Transverse colon (tissue), 4 donors: ENCODE measurements around the gene DBH. TPM values are rescaled to one million over a fixed set of nuclear protein-coding genes. Genes with fewer than 3 reads are reported as not detected.

ENCODE experiments used
- DNase-seq: peaks from one replicate; pipeline ENCODE4 v3.0.0-alpha.2; 2019
- H3K27ac ChIP-seq, 4 donors: fragments of 200-600 bp; sonication (generic); 2 replicates each; pipeline ENCODE4 v1.5.1; 2016 to 2018; ENCODE audit warnings: inconsistent platforms in 4 of 4
- H3K27me3 ChIP-seq: fragments of 200-600 bp; sonication (generic); 2 replicates; pipeline ENCODE4 v1.5.1; 2017; ENCODE audit warnings: inconsistent platforms
- H3K36me3 ChIP-seq, 4 donors: fragments of 200-600 bp; sonication (generic); 2 replicates each; pipeline ENCODE4 v1.5.1; 2017 to 2019; ENCODE audit warnings: inconsistent platforms in 4 of 4
- H3K4me1 ChIP-seq, 4 donors: fragments of 200-600 bp; sonication (generic); 2 replicates each; pipeline ENCODE4 v1.5.1; 2017 to 2020; ENCODE audit warnings: inconsistent platforms in 4 of 4
- H3K4me3 ChIP-seq, 4 donors: fragments of 200-600 bp; sonication (generic); 1 replicate in 1 of 4; 2 replicates in 3 of 4; pipeline versions ENCODE4 v1.5.1 to v1.6.1; 2017 to 2019; ENCODE audit warnings: inconsistent platforms in 4 of 4
- H3K9me3 ChIP-seq, 2 donors: fragments of 200-600 bp; sonication (generic); 2 replicates each; pipeline ENCODE4 v1.5.1; 2017 to 2019; ENCODE audit warnings: inconsistent platforms in 2 of 2
- EP300 ChIP-seq: sonication (generic); formaldehyde crosslinking; IDR thresholded peaks from one replicate; pipeline ENCODE4 v1.6.1; 2017; ENCODE audit warnings: antibody characterized with exemption, low read depth
- POLR2A ChIP-seq: fragments of 450-650 bp; IDR thresholded peaks from one replicate; pipeline ENCODE4 v1.6.1; 2016; ENCODE audit warnings: antibody characterized with exemption, mild to moderate bottlenecking, moderate library complexity
- POLR2AphosphoS5 ChIP-seq, 3 donors: sonication (generic); formaldehyde crosslinking; IDR thresholded peaks; one replicate each; pipeline ENCODE4 v1.6.1; 2016; ENCODE audit warnings: antibody characterized with exemption in 3 of 3
- WGBS, 2 donors: methylation state at CpG; one replicate each; pipeline ENCODE4 v1.1.5; 2018; ENCODE audit warnings: low coverage in 1 of 2; 5-methylcytosine and 5-hydroxymethylcytosine counted together
- in situ Hi-C, 4 donors: fragments of 200-750 bp; cut with MboI; loops; one replicate each; pipeline versions ENCODE4 v1.15.0 to v1.15.1; 2017; ENCODE audit warnings: low sequenced_read_pairs in 3 of 4, low pct_ligation_motif_present in 1 of 4, low pct_unique_long_range_greater_than_20kb in 1 of 4
- intact Hi-C: fragments of 100-400 bp; cut with DNase I; formaldehyde crosslinking; loops from one replicate; pipeline ENCODE4 v1.15.1; 2023; ENCODE audit warnings: low total_unique reads
- total RNA-seq, 4 donors: library from RNA; depleted of rRNA; stranded (reverse); fragments of >200 nt; gene quantifications; one replicate each; pipeline ENCODE4 v1.1.0, GENCODE V29; 2016
- TF ChIP-seq, protein P1 (sequence below), 5 experiments: fragments of 200-600 bp in 3 of 5; fragments of 450-650 bp in 2 of 5; sonication (generic) in 3 of 5; IDR thresholded peaks; 1 replicate in 2 of 5; 2 replicates in 3 of 5; pipeline ENCODE4 v1.5.1; 2016 to 2017; ENCODE audit warnings: antibody characterized with exemption in 5 of 5, inconsistent platforms in 3 of 5, mild to moderate bottlenecking in 2 of 5, moderate library complexity in 1 of 5

DBH gene
- total RNA-seq, 4 donors from 2014 or later: not detected

- in situ Hi-C loops: no loop called here
- Histone ChIP-seq H3K4me3 (no peak overlapping the region), H3K36me3 (no peaks in the 10 kb centered on the region), H3K4me1 (peaks cover 0 to 14% (median 0%) of the 10 kb centered on the region in 4 donors), H3K9me3 (no peaks in the 10 kb centered on the region), H3K27ac (no peak overlapping the region), H3K27me3 (no peaks in the 10 kb centered on the region)
- DNase-seq: no peak
- WGBS, 2 donors: 76 to 78% methylated on average over 3 to 18 of the region's 18 CpGs
- TF ChIP-seq POLR2AphosphoS5 (IDR thresholded peaks at IDR 0.05) (no peak), POLR2A (no peak), EP300 (no peak)
- TF ChIP-seq, protein P1, sequence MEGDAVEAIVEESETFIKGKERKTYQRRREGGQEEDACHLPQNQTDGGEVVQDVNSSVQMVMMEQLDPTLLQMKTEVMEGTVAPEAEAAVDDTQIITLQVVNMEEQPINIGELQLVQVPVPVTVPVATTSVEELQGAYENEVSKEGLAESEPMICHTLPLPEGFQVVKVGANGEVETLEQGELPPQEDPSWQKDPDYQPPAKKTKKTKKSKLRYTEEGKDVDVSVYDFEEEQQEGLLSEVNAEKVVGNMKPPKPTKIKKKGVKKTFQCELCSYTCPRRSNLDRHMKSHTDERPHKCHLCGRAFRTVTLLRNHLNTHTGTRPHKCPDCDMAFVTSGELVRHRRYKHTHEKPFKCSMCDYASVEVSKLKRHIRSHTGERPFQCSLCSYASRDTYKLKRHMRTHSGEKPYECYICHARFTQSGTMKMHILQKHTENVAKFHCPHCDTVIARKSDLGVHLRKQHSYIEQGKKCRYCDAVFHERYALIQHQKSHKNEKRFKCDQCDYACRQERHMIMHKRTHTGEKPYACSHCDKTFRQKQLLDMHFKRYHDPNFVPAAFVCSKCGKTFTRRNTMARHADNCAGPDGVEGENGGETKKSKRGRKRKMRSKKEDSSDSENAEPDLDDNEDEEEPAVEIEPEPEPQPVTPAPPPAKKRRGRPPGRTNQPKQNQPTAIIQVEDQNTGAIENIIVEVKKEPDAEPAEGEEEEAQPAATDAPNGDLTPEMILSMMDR (IDR thresholded peaks at IDR 0.05): no peak
- intact Hi-C loops: no loop called here
These were observed 49.8 kb downstream of the DBH start for GRCh38 chr9:133685653-133686609.

DNA sequence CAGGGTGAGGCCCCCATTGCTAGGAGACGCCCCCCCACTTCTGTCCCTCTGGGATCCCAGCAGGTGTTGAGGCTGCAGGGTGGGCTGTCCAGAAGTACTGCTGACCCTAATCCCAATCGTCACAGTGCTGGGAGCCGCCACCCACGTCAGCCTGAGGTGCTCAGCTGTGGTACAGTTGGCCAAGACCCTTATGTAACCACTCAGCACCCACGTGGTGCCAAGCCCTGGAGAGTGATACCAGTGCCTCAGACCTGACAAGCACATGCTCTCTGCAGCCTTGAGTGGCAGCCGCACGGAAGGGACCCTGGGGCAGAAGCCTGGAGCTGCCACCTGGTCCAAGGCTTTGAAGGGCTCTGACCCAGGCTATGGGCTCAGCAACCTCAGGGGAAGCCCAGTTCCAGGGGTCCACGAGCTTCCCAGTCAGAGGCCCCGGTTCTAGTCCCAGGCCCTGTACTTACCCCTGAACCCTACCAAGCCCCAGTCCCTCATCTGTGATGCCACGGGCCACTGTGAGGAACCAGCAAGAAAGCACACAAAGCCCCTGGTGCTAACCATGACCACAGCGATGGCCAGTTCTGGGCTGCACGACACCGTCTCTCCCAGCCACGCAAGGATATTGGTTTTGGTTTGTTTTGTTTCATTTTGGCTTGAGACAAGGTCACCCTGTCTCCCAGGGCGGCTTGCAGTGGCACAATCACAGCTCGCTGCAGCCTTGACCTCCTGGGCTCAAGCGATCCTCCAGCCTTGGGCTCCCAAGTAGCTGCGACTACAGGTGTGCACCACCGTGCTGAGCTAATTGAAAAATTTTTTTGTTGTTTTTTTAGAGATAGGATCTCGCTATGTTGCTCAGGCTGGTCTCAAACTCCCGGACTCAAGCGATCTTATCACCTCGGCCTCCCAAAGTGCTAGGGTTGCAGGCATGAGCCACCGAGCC lies 50.7 kb downstream of the DBH start:
- Histone ChIP-seq H3K4me3 (no peak overlapping the region), H3K36me3 (no peaks in the 10 kb centered on the region), H3K9me3 (no peaks in the 10 kb centered on the region), H3K27ac (no peak overlapping the region), H3K4me1 (peaks cover 0 to 14% (median 0%) of the 10 kb centered on the region in 4 donors), H3K27me3 (no peaks in the 10 kb centered on the region)
- intact Hi-C loops (no loop called here), in situ Hi-C loops (no loop called here)
- WGBS, 2 donors: 84% methylated on average over 18 of the region's 24 CpGs; no CpG with 5 or more reads in 1 of the 2 donors
- DNase-seq: no peak
- TF ChIP-seq EP300 (no peak), POLR2A (no peak), POLR2AphosphoS5 (IDR thresholded peaks at IDR 0.05) (no peak)
- TF ChIP-seq, protein P1 (IDR thresholded peaks at IDR 0.05): no peak

DNA sequence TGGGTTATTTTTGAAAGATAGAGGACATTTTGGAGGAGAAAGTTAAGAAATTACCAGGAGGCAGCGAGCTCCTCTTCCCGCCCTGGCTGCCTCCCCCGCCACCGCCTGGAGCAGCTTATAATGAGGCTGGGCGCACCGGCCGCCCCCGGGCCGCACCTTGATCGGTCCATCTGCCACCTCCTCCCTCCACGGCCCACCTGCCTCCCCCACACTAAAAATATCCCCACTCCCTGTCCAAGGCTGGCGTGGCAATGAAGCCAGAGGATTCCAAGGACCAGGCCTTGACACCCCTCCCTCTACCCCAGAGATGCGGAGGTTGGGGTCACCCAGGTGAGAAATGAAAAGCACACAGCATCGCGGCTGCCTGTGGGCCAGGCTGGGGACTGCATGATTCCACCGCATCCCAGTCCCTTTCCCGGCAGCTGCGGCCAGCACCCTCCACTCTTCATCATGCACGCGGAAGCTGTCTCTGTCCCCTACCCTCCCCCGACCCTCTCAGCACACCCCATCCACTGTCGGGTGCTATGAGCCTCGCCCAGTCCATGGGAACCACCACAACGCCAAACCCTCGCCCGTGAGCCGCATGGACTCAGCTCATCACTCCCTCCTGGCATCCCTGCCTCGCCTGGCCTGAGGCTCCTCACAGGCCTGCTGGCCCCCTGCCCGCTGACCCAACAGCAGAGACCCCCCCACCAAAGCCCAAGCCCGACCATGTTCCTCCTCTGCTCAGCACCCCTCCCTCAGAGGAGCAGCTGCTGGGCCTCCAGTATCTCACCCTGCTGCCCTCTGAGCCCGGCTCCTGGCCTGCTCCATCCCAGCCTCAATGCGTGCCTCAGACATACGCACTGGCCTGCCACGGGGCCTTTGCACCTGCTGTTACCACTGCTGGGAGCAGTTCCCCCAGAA lies 51.9 kb downstream of the DBH start:
- no peak for TF ChIP-seq POLR2A
- no peak for TF ChIP-seq EP300
- TF ChIP-seq, protein P1 (IDR thresholded peaks at IDR 0.05): no peak
- TF ChIP-seq POLR2AphosphoS5 (IDR thresholded peaks at IDR 0.05): no peak
- no peaks in the 10 kb centered on the region for H3K9me3 ChIP-seq
- peaks cover 0 to 11% (median 0%) of the 10 kb centered on the region in 4 donors for H3K4me1 ChIP-seq
- no peak overlapping the region for H3K27ac ChIP-seq
- in situ Hi-C loops (no loop called here), intact Hi-C loops (no loop called here)
- DNase-seq: no peak
- no peaks in the 10 kb centered on the region for H3K36me3 ChIP-seq
- no peak overlapping the region for H3K4me3 ChIP-seq
- 78% methylated on average over 34 of the region's 34 CpGs; no CpG with 5 or more reads in 1 of the 2 donors for WGBS, 2 donors
- H3K27me3 ChIP-seq: no peaks in the 10 kb centered on the region
